ENCODE data around the gene IFI27.

Gene IFI27

DNA sequence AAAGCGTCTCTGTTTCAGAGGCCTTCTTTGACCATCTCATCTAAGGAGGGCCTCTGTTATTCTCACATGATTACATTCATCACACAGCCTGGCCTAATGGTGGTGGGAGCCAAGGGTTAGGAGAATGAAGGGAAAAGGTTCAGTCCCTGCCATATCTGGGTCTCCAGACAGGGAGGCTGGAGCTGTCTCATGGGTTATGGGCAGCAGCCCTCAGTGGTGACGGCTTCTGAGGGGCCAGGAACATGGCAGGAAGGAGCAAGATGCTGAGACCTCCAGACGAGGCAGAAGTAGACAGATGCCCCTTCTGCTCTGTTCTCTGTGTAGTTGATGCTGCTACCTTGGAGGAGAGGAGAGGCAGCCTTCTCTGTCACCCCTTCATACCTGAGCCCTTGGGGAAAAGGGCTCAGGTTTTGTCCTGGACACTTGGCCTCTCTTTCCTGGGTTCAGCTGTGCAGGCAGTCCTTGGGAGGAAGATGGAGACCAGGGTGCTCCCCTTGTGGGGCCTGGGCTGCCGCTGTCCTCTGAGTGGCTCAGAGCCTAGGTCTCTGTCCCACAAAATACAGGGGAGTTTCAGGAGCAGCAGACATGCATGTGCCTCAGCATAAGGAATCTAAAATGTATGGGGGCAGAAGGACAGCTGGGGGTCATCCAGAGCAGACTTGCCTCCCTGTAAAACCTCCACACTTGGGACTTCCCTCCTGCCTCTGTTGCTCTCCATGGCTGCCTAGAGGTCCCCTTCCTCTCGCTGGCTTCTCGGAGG, 15.3 kb downstream of the IFI27 start:
- DNase-seq (ENCODE audit: low spot score): no peak

- DNase-seq (ENCODE audit: low spot score): no peak
Measured at GRCh38 chr14:94126419-94126677, 15.8 kb downstream of the IFI27 start.

DNA sequence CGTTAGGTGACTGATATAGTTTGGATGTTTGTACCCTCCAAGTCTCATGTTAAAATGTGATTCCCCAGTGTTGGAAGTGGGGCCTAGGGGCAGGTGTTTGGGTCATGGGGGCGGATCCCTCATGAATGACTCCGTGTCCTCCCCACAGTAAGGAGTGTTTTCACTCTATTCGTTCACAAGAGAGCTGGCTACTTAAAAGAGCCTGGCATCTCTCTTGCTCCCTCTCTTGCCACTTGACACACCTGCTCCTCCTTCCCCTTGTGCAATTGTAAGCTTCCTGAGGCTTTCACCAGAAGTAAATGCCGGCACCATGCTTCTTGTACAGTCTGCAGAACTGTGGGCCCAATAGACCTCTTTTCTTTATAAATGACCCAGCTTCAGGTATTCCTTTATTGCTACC, 16.3 kb downstream of the IFI27 start:
- DNase-seq (ENCODE audit: low spot score): no peak

GRCh38 chr14:94127330-94127729, 16.8 kb downstream of the IFI27 start:
- no peak for DNase-seq (ENCODE audit: low spot score)

DNA sequence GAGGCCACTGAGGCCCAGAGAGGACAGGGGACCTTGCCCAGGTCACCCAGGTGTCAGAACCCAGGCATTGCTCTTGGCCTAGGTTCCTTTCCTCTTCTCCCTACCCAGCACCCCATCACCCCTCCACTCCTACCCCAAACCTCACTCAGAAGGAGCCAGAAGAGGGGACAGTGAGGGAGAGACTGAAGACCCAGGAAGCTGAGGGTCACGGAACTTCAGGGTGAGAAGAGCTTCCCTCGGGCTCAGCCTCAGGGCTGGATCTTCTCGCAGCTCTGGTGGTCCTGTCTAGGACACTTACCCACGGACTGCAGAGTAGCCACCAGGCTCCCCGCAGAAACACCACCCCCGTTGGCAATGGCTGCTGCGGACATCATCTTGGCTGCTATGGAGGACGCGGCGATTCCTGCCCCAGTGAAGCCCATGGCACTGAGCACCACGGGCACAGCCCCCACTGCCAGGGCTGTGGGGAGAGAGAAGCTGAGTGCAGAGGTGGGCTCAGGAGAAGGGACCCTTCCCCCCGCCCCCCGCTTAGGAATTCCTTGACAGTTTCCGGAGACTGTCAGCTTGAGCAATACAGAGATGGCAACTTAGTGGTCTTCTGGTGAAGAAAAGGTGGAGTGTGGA, 17.8 kb downstream of the IFI27 start:
- no peak for DNase-seq (ENCODE audit: low spot score)

DNA sequence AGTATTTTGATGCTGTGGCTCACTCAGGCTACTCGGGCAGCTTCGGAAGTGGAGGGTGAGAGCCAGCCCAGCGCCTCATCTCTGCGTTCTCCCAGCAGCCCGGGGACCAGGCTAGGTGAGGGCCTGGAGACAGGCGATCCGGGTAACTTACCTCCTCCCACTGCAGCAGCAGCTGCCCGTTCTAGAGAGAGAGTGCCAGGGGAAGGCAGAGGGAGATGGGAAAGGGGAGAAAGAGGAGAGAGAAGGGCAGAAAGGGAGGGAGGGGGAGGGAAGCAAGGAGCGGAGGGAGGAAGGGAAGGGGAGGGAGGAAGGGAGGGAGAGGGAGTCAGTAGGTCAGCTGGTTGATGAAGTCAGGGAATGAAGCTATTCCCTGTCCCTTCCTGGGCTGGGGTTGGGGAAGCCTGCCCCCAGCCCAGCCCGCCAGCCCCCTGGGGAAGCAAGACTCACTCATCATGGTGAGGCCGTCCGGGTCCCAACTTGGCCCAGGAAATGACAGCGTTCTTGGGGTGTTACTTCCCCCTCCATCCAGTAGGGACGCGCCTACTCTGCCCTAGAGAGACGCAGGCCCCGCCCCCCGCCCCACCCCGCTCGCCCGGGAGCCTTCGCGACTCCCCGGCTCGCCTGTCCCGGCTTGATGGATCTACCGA, 18.7 kb downstream of the IFI27 start, which contains the start of gene IFI27L2:
IFI27L2 (minus strand) TSS at position 494 of the 647 bp plus-strand sequence; CDS start at position 454, 40 bp downstream.
- peak; percentile 83 for DNase-seq (ENCODE audit: low spot score)

GRCh38 chr14:94129758-94130414, 19.4 kb downstream of the IFI27 start:
- no peak for DNase-seq (ENCODE audit: low spot score)

DNA sequence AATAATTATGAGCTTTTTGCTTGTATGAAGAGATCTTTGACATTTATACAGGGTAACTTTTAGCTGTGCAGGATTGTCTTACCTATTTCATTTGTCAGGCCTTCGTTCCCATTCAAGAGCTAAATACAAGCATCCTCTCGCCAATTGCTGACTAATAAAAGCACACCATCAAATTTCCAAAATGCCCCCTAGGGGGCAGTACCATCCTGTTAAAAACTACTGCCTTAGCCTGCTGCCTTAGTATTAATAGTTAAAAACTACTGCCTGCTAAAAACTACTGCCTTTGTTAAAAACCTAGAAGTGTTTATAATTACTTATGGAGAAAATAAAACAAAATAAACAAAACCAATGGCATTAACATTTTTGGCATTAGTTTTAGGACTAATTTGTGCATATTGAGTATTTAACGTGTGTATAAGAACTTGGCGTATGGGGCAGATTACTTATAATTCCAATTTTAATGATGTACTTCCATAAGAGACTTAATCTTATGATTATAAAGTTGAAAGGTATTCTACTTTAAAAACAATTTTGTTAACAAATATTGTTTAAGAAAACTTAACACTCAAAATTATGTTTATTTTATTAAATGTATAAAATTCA, 21.9 kb downstream of the IFI27 start:
- DNase-seq (ENCODE audit: low spot score): peak; percentile 56

DNA sequence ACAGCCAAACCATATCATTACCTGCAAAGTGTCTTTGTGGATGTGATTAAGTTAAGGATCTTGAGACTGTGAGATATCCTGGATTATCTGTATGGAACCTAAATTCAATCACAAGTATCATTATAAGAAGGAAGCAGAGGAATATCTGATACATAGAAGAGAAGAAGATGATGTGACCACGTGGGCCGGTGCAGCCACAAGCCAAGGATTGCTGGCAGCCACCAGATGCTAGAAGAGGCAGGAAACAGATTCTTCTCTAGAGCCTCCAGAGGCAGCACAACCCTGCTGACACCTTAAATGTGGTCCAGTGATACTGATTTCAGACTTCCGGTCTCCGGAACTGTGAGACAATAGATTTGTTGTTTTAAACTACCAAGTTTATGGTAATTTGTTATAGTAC, 24.9 kb downstream of the IFI27 start:
- no peak for DNase-seq (ENCODE audit: low spot score)

DNA sequence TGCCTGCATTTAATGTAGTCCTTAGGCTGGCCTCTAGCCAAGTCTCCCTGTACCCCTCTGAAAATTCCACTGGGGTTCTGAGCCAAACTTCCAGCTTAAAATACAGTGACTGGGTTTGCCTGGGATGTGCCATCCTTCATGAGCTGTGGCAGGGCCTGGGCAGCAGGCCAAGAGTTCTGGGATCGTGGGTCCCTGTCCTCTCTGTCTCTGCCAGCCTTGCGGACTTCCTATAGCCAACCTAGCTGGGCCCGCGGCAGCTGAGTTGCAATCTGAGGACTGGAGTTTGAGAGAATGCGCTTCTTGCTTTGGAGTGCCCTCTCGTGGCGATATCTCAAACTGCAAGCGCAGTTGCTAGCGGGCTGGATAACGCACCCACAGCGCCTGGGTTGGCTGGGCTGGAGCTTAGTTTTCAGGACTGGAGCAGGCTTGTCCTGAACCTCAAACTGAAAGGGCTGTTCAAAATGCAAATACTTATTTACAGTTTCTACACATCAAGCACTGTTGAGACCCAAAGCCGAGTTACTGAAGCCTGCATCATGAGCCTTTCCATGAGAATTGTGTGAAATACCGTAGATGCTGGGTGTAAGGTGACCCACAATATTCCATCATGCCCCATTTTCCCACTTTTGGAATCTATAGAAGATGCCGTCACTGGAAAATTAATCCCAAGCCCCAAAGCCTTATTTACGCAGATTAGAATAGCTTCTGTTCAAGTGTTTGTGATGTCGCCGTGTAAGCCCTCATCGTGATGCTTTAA, 26.2 kb downstream of the IFI27 start:
- peak; percentile 87 for DNase-seq (ENCODE audit: low spot score)

DNA sequence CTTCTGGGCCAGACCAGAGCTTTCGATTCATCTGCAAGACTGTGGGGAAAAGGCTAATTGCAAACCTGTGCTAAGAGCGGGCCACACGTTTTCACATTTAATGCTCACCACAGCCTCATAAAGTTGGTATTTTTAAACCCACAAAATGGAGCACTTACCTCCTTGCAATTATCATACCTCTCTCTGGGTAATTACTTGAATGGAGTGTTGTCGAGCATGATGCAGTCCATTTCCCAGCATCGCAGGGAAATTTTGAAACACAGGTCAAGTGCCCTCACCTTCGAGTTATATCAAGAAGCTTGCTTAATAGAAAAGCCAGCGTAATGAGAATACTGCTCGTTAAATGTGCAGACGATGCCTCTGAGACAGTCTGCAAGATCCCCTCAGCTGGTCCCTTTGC, 27.7 kb downstream of the IFI27 start:
- DNase-seq (ENCODE audit: low spot score): no peak

DNA sequence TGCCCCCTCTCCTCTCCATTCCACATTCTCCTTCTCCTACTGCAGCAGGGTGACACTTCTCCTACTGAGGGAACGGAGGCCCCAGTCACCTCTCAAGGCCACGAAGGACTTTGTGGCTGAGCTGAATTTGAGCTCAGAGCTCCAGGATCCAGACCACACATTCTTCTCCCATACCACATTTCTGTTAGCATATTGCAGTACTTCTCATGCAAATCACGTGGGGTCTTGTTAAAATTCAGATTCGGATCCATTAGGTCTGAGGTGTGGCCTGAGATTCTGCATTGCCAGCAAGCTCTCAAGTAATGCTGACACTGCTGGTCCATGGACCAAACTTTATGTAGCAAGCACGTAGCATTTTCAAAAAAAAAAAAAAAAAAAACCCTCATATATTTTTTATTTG, 28.5 kb downstream of the IFI27 start:
- DNase-seq (ENCODE audit: low spot score): no peak

DNA sequence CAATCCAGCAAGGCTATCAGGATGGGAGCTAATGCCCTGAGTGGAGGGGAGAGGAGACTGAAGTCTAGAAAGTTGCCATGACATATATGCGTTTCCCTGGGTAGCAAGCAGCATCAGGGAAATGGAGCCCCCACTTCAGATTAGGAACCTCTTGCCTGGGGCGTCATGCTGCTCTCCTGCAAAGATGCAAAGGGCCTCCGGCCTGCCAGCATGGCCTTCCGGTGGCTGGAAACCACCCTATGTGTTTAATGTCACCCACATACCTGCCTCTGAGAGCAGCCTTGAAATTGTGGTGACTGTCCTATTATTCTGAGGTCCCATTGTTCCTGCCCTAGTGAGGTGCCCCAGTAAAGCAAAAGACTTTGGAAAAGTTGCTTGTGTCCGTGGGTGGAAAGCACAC, 28.9 kb downstream of the IFI27 start:
- no peak for DNase-seq (ENCODE audit: low spot score)

DNA sequence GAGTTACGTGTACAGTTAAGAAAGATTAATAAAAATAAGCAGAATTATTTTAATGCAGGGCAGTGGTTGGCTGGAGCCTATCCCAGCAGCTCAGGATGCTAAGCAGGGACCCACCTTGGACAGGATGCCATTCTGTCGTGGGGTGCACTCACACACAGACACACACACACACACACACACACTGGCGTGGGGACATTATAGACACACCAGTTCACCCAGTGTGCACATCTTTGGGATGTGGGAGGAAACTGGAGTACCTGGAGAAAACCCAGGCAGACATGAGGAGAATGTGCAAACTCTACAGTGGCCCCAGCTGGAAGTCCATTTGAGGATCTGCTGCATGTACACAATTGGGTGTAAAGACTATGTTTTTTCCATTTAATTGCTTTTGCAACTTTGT, 31.7 kb downstream of the IFI27 start:
- no peak for DNase-seq (ENCODE audit: low spot score)

DNA sequence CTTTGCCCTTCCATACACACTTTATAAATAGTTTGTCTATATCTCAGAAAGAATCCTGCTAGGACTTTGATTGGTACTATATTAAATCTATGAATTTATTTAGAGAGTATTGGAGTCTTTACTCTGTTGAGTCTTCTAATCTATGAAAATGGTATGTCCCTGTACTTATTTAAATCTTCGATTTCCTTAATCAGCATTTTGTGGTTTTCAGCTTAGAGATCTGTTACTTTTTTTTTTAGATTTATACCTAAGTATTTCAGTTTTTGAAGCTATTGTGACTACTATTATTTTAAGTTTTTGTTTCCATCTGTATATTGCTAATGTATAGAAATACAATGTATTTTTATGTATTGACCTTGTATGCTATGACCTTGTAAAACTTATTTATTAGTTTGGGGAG, 32.3 kb downstream of the IFI27 start:
- no peak for DNase-seq (ENCODE audit: low spot score)

DNA sequence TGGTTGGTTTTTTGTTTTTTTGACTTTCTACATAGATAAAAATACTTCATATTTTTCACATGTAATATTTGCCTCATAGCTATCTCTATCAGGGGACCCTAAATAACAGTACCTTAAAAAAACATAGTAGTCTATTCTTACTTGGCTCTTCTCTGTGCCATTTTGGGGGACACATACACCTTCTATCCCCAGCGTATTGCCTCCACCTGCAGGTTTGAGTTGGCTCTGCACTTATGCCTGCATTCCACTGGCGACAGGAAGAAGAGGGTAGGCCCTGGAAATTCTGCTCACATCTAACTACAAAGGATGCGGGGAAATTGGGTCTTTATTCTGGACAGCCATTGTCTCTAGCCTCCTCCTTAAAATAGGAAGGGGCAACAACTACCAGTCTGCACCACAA, 32.7 kb downstream of the IFI27 start:
- DNase-seq (ENCODE audit: low spot score): no peak

DNA sequence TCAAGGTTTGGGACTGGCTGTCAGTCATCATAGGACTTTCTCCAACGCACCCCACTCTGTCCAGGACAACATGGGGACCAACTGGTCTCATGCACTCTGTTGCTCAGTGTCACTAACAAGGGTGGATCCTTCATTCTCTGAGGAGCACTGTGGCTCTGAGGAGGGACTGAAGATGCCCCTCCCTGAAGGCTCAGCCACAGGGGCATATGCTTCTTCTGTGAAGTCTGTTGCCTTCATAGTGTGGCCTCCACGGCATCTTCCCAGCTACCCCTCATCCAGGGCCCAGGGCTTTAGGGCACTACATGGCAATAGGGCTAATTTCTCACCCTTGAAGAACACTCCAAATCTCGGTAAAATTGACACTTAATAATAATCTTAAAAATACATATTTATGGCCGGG, 33.2 kb downstream of the IFI27 start:
- no peak for DNase-seq (ENCODE audit: low spot score)

GRCh38 chr14:94144765-94145164, 34.2 kb downstream of the IFI27 start:
- DNase-seq (ENCODE audit: low spot score): no peak

- no peak for DNase-seq (ENCODE audit: low spot score)
Measured at GRCh38 chr14:94145902-94146527, 35.5 kb downstream of the IFI27 start.

- DNase-seq (ENCODE audit: low spot score): no peak
Measured at GRCh38 chr14:94152676-94153075, 42.1 kb downstream of the IFI27 start.

DNA sequence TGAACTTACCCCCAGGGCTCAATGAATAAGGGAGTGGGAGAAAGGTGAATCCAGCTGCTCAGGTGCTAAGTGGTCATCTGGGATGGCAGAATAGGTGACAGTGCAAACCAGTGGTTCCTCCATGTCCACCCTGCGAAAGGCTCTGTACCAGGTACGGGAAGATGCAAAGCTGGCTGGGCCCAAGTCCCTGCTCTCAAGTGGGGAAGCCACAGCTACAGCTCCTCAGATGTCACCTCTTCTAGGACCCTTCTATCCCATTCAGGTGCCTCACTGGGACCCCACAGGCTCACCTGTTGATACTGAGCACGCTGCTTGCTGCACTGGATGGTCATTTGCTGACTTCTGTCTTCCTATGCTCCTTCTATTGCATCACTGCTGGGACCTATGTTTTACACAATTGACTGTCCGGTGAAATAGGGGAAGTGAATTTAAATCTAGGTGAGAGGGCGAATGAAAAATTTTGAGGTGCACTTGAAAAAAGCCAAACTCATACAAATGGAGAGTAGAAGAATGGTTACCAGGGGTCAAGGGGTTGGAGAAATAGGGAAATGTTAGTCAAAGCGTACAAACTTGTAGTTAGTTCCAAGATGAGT, 43.3 kb downstream of the IFI27 start:
- no peak for DNase-seq (ENCODE audit: low spot score)
